ENCODE measurements around the gene EEF1AKMT1. TPM values are rescaled to one million over a fixed set of nuclear protein-coding genes. Genes with fewer than 3 reads are reported as not detected.

The EEF1AKMT1 gene
- total and polyA plus RNA-seq, 7 donors, result 5.8 to 17.8 (median 10.0) TPM

DNA sequence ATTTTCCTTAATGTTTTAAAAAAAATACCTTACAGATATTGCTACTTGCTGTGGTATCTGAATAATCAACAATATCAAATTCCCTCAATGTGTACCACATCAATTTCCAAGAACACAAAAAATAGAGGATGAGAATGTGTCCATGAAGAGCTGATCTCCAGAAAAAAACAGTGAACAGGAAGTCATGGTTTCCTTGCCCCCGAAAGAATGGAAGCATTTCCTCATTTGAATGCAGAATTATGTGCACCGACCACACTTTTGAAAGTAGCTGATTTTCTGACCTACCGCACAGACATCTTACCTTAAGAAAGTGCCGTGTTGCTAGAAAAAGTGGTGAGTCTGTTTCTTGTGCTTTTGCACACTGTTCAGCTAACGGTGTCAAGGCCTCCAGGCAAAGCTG lies 13.4 kb upstream of the EEF1AKMT1 start:
- TF ChIP-seq EP300 (IDR thresholded peaks at IDR 0.05) (no peak), POLR2A (IDR thresholded peaks at IDR 0.05) (no peak), POLR2AphosphoS5 (IDR thresholded peaks at IDR 0.05) (no peak), CTCF (IDR thresholded peaks at IDR 0.05) (no peak)
- Histone ChIP-seq H3K9me3 (no peaks in the 10 kb centered on the region), H3K36me3 (peaks cover 0 to 64% (median 6%) of the 10 kb centered on the region in 4 donors), H3K4me3 (no peak overlapping the region), H3K27me3 (no peaks in the 10 kb centered on the region), H3K27ac (no peak overlapping the region), H3K4me1 (no peaks in the 10 kb centered on the region)
- DNase-seq, result no peak
- intact Hi-C loops (cut with DNase I), result no loop called here
- 88 to 95% methylated on average over 5 of the region's 5 CpGs for WGBS, 2 donors

DNA sequence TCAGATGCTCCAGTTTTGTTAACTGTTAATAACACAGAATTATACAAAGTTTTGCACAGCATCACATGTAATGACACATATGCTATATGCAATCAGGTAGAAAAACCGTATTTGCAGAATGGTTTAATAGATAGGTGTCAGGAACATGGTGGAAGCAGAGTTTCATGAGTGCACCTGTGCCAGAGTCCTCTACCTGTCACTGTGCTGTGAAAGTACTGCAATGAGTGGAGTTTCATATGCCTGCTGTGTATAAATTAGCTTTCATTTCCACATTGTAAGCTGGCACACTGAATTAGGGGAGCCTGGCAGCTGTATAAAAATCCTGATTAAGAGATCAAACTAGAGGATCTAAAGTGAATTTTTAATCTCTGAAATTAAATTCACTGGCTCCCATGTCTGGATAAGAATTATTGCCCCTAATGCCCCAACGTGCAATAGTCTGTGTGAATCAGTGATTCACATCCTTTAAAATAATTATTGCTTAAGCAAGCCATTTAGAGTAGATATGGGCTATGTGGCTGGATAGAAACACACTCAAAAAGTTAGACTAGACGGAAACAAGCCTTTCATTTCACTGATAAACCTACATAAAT lies 8.5 kb upstream of the EEF1AKMT1 start:
- intact Hi-C loops (cut with DNase I), result no loop called here
- H3K27me3 ChIP-seq, result no peaks in the 10 kb centered on the region
- TF ChIP-seq POLR2AphosphoS5 (IDR thresholded peaks at IDR 0.05) (no peak), CTCF (IDR thresholded peaks at IDR 0.05) (no peak), EP300 (IDR thresholded peaks at IDR 0.05) (no peak), POLR2A (IDR thresholded peaks at IDR 0.05) (no peak)
- WGBS, 2 donors, result 83 to 84% methylated on average over 3 of the region's 3 CpGs
- H3K36me3 ChIP-seq, result peaks cover 0 to 50% (median 3%) of the 10 kb centered on the region in 4 donors
- no peaks in the 10 kb centered on the region for H3K4me1 ChIP-seq
- no peak overlapping the region for H3K27ac ChIP-seq
- no peak overlapping the region for H3K4me3 ChIP-seq
- DNase-seq, result no peak
- H3K9me3 ChIP-seq, result no peaks in the 10 kb centered on the region

DNA sequence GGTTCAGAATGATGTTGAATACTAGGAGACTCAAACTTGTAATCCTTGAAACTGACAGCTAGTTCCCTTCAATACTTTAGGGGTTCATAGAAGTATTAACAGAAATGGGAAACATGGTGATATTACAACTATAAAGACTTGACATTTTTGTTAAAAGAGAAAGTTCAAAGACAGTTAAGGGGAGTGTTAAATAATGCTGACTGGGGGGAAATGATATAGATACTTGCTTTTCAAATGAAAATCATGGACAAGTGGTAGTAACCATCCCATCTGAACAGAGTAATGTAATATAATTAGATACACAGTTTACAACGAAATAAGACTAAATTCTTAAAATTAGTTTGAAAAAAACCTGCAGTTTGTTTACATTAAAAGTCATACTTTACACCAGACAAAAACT lies 6.6 kb upstream of the EEF1AKMT1 start:
- 48 to 81% methylated on average over 1 of the region's 1 CpG for WGBS, 2 donors
- H3K4me1 ChIP-seq, result no peaks in the 10 kb centered on the region
- no peak for DNase-seq
- peaks cover 0 to 36% (median 0%) of the 10 kb centered on the region in 4 donors for H3K36me3 ChIP-seq
- no peaks in the 10 kb centered on the region for H3K9me3 ChIP-seq
- TF ChIP-seq CTCF (IDR thresholded peaks at IDR 0.05) (no peak), POLR2A (IDR thresholded peaks at IDR 0.05) (no peak), POLR2AphosphoS5 (IDR thresholded peaks at IDR 0.05) (no peak), EP300 (IDR thresholded peaks at IDR 0.05) (no peak)
- no peaks in the 10 kb centered on the region for H3K27me3 ChIP-seq
- no peak overlapping the region for H3K4me3 ChIP-seq
- H3K27ac ChIP-seq, result no peak overlapping the region
- intact Hi-C loops (cut with DNase I), result no loop called here

- peaks cover 0 to under 1% (median 0%) of the 10 kb centered on the region in 4 donors for H3K4me1 ChIP-seq
- WGBS, 2 donors, result 88 to 95% methylated on average over 7 of the region's 7 CpGs
- intact Hi-C loops (cut with DNase I), result loop anchor here (10.0 kb wide), 1 partner anchor 915 kb away; the partner anchor contains the start of gene ZMYM5
- H3K27me3 ChIP-seq, result no peaks in the 10 kb centered on the region
- DNase-seq, result no peak
- no peak for TF ChIP-seq POLR2A (IDR thresholded peaks at IDR 0.05)
- TF ChIP-seq CTCF (IDR thresholded peaks at IDR 0.05), result no peak
- no peak for TF ChIP-seq EP300 (IDR thresholded peaks at IDR 0.05)
- no peak for TF ChIP-seq POLR2AphosphoS5 (IDR thresholded peaks at IDR 0.05)
- H3K4me3 ChIP-seq, result no peak overlapping the region
- no peaks in the 10 kb centered on the region for H3K9me3 ChIP-seq
- peaks cover 0 to 27% (median 0%) of the 10 kb centered on the region in 4 donors for H3K36me3 ChIP-seq
- H3K27ac ChIP-seq, result no peak overlapping the region
Observed at GRCh38 chr13:20779405-20779804, 5.6 kb upstream of the EEF1AKMT1 start.

DNA sequence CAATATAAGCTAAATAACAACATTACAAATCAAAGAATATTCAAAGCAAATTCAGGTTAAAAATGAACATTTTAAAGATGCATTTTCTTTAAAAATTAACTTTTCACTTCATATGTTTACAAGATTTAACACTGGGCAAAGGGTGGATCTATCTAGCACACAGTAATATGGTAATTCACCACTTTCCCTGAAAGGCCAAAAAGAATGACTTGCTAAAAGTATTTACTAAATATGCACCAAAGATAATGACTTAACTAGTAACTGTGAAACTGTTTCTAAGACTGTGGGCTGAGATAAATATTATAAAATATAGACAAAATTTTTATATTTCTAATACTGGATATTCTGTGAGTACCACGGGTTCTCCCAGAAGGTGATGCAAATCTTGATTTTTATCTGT lies 4.5 kb upstream of the EEF1AKMT1 start:
- 88 to 94% methylated on average over 1 of the region's 1 CpG for WGBS, 2 donors
- H3K36me3 ChIP-seq, result peaks cover 0 to 16% (median 0%) of the 10 kb centered on the region in 4 donors

More for the DNA sequence above, 4.5 kb upstream of the EEF1AKMT1 start:
- Histone ChIP-seq H3K27me3 (no peaks in the 10 kb centered on the region), H3K9me3 (no peaks in the 10 kb centered on the region), H3K4me1 (peaks cover 0 to 6% (median 0%) of the 10 kb centered on the region in 4 donors), H3K27ac (no peak overlapping the region), H3K4me3 (no peak overlapping the region)
- intact Hi-C loops (cut with DNase I), result loop anchor here (10.0 kb wide), 1 partner anchor 914 kb away; the partner anchor contains the start of gene ZMYM5
- DNase-seq, result no peak
- TF ChIP-seq POLR2AphosphoS5 (IDR thresholded peaks at IDR 0.05) (no peak), POLR2A (IDR thresholded peaks at IDR 0.05) (no peak), CTCF (IDR thresholded peaks at IDR 0.05) (no peak), EP300 (IDR thresholded peaks at IDR 0.05) (no peak)

Measured in sigmoid colon (tissue), 7 donors.